Stimulated activated CD8-positive, alpha-beta memory T cell treated with anti-CD3 and anti-CD28 coated beads, Interleukin-4, amount 100 ng/mL, for 48 hours (primary cell): Measurements from ENCODE around the gene CIZ1.
"Not testable (repeated sequence)": the region's sequence is repeated elsewhere in the genome, so short reads cannot be mapped to it uniquely, and the experiment has no call there.

Experiments used
- DNase-seq: peaks from one replicate; pipeline ENCODE4 v3.0.0-alpha.2; 2020

Gene CIZ1

GRCh38 chr9:128188209-128188608, 3.2 kb downstream of the CIZ1 start:
- no peak for DNase-seq

- no peak for DNase-seq
These were observed 4.0 kb downstream of the CIZ1 start for GRCh38 chr9:128187361-128187760.

- no peak for DNase-seq
These were observed 5.1 kb downstream of the CIZ1 start for GRCh38 chr9:128185979-128186965.

- DNase-seq, result no peak
These were observed 8.3 kb downstream of the CIZ1 start for GRCh38 chr9:128182893-128183588.

- not testable (repeated sequence) for DNase-seq
These were observed 9.9 kb downstream of the CIZ1 start for GRCh38 chr9:128181480-128181879.

GRCh38 chr9:128180447-128180846, 10.9 kb downstream of the CIZ1 start:
- DNase-seq, result no peak

GRCh38 chr9:128180001-128180400, 11.4 kb downstream of the CIZ1 start:
- no peak for DNase-seq

GRCh38 chr9:128178806-128179431, 12.5 kb downstream of the CIZ1 start:
- DNase-seq, result no peak

- DNase-seq, result no peak
These were observed 15.6 kb downstream of the CIZ1 start for GRCh38 chr9:128175726-128176125.

GRCh38 chr9:128175102-128175563, 16.2 kb downstream of the CIZ1 start:
- no peak for DNase-seq

- no peak for DNase-seq
These were observed 17.3 kb downstream of the CIZ1 start for GRCh38 chr9:128174062-128174461.

GRCh38 chr9:128169925-128170324, 21.4 kb downstream of the CIZ1 start:
- DNase-seq, result no peak

GRCh38 chr9:128169492-128169891, 21.9 kb downstream of the CIZ1 start:
- DNase-seq, result no peak

GRCh38 chr9:128168731-128169308, 22.6 kb downstream of the CIZ1 start:
- no peak for DNase-seq

- DNase-seq, result no peak
These were observed 24.2 kb downstream of the CIZ1 start for GRCh38 chr9:128167209-128167608.

- no peak for DNase-seq
These were observed 25.2 kb downstream of the CIZ1 start for GRCh38 chr9:128166169-128166568.

GRCh38 chr9:128164307-128164885, 27.0 kb downstream of the CIZ1 start:
- DNase-seq, result no peak

GRCh38 chr9:128163523-128164306, 27.7 kb downstream of the CIZ1 start:
- no peak for DNase-seq

- no peak for DNase-seq
These were observed 28.3 kb downstream of the CIZ1 start for GRCh38 chr9:128163027-128163515.

- DNase-seq, result no peak
These were observed 29.0 kb downstream of the CIZ1 start for GRCh38 chr9:128162215-128163026.
